SK-N-MC (cell line): ENCODE data around the gene SMIM29.
"Not testable (repeated sequence)": the region's sequence is repeated elsewhere in the genome, so short reads cannot be mapped to it uniquely, and the experiment has no call there.

ENCODE experiments used
- DNase-seq: peaks from one replicate; pipeline ENCODE4 v3.0.0-alpha.2; 2011; ENCODE audit warnings: low read depth, low spot score
- H3K27ac ChIP-seq: fragments of 200-600 bp; sonication (generic); 2 replicates; pipeline ENCODE4 v1.5.1; 2016; ENCODE audit warnings: mixed run types
- H3K36me3 ChIP-seq: fragments of 200-600 bp; sonication (generic); 2 replicates; pipeline ENCODE4 v1.6.1; 2017; ENCODE audit warnings: antibody characterized with exemption, low read length, mixed read lengths; ENCODE audit not compliant: insufficient read depth
- H3K4me3 ChIP-seq: fragments of 200-600 bp; sonication (generic); 2 replicates; pipeline ENCODE4 v1.5.1; 2016
- H3K9ac ChIP-seq: fragments of 200-600 bp; sonication (generic); 2 replicates; pipeline ENCODE4 v1.8.0; 2017; ENCODE audit warnings: mixed run types, mixed read lengths; ENCODE audit not compliant: insufficient read length
- H3K9me3 ChIP-seq: fragments of 200-600 bp; sonication (generic); 2 replicates; pipeline ENCODE4 v1.6.1; 2017; ENCODE audit warnings: low read depth, mild to moderate bottlenecking, antibody characterized with exemption, low read length, moderate library complexity, mixed read lengths
- EZH2 ChIP-seq: fragments of 200-600 bp; sonication (generic); IDR thresholded peaks from one replicate; pipeline ENCODE4 v1.6.1; 2017; ENCODE audit warnings: antibody characterized with exemption
- FOXP2 ChIP-seq: optimal IDR thresholded peaks from 2 replicates; pipeline ENCODE3; 2011; ENCODE audit warnings: mild to moderate bottlenecking, moderate library complexity; ENCODE audit not compliant: insufficient read depth; ENCODE audit errors: extremely low read length, control extremely low read depth
- POLR2AphosphoS5 ChIP-seq: IDR thresholded peaks from 2 replicates; pipeline ENCODE4 v1.6.1; 2012; ENCODE audit warnings: mild to moderate bottlenecking, low read depth, low read length, borderline replicate concordance

SMIM29 gene

GRCh38 chr6:34272013-34272926, 23.5 kb upstream of the SMIM29 start:
- H3K9ac ChIP-seq = no peak overlapping the region
- TF ChIP-seq EZH2 (no peak), POLR2AphosphoS5 (no peak), FOXP2 (no peak)

GRCh38 chr6:34269658-34270341, 21.0 kb upstream of the SMIM29 start:
- not testable (repeated sequence) for H3K9me3 ChIP-seq, H3K36me3 ChIP-seq, H3K4me3 ChIP-seq, H3K9ac ChIP-seq, H3K27ac ChIP-seq, DNase-seq

More at GRCh38 chr6:34272013-34272926, 23.5 kb upstream of the SMIM29 start:
- Histone ChIP-seq H3K36me3 (no peaks in the 10 kb centered on the region), H3K27ac (no peak overlapping the region), H3K9me3 (no peaks in the 10 kb centered on the region), H3K4me3 (no peak overlapping the region)
- no peak for DNase-seq

- H3K27ac ChIP-seq, DNase-seq, H3K4me3 ChIP-seq, H3K36me3 ChIP-seq, H3K9ac ChIP-seq, H3K9me3 ChIP-seq: not testable (repeated sequence)
Observed at GRCh38 chr6:34269132-34269531, 20.3 kb upstream of the SMIM29 start.

GRCh38 chr6:34267746-34268145, 18.9 kb upstream of the SMIM29 start:
- TF ChIP-seq EZH2 (no peak), POLR2AphosphoS5 (no peak), FOXP2 (no peak)
- H3K9ac ChIP-seq = no peak overlapping the region
- no peak for DNase-seq
- H3K27ac ChIP-seq = no peak overlapping the region
- no peak overlapping the region for H3K4me3 ChIP-seq
- no peaks in the 10 kb centered on the region for H3K36me3 ChIP-seq
- no peaks in the 10 kb centered on the region for H3K9me3 ChIP-seq

DNA sequence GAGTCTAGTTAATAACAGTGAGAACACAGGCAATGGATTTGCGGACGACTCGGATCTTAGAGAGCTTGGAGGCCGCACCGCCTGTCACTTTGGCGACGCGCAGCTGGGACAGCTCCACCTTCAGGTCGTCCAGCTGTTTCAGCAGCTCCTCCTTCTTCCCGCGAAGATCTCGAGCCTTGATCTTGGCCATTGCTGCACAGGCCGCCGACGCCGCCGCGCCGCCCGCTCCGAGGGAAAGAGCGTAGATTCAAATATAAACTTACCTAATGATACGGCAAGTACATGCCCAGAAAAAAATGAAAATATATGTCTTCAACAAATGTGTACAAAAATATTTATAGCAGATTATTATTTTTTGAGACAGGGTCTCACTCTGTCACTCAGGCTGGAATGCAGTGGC, 14.7 kb upstream of the SMIM29 start:
- not testable (repeated sequence) for H3K9me3 ChIP-seq, H3K9ac ChIP-seq, H3K4me3 ChIP-seq, DNase-seq, H3K27ac ChIP-seq, H3K36me3 ChIP-seq

- DNase-seq = no peak
- H3K36me3 ChIP-seq = no peaks in the 10 kb centered on the region
- H3K4me3 ChIP-seq = no peak overlapping the region
- H3K9ac ChIP-seq = no peak overlapping the region
- H3K27ac ChIP-seq = no peak overlapping the region
- H3K9me3 ChIP-seq = no peaks in the 10 kb centered on the region
- TF ChIP-seq FOXP2 = no peak
- TF ChIP-seq POLR2AphosphoS5 = no peak
- TF ChIP-seq EZH2 = no peak
Observed at GRCh38 chr6:34260576-34261267, 11.9 kb upstream of the SMIM29 start.

- Histone ChIP-seq H3K4me3 (no peak overlapping the region), H3K27ac (no peak overlapping the region), H3K36me3 (no peaks in the 10 kb centered on the region), H3K9ac (no peak overlapping the region), H3K9me3 (no peaks in the 10 kb centered on the region)
- DNase-seq = no peak
- no peak for TF ChIP-seq EZH2
- TF ChIP-seq FOXP2 = no peak
- TF ChIP-seq POLR2AphosphoS5 = no peak
Observed at GRCh38 chr6:34259529-34260069, 10.8 kb upstream of the SMIM29 start.

DNA sequence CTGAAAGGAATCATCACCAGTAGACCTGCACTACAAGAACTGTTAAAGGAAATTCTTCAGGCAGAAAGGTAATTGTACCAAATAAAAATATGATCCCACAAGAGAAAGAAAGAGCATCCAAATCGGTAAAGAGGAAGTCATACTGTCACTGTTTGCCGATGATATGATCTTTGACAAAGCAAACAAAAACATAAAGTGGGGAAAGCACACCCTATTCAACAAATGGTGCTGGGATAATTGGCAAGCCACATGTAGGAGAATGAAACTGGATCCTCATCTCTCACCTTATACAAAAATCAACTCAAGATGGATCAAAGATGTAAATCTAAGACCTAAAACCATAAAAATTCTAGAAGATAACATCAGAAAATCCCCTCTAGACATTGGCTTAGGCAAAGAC, 3.6 kb upstream of the SMIM29 start:
- H3K4me3 ChIP-seq, H3K36me3 ChIP-seq, DNase-seq, H3K27ac ChIP-seq, H3K9me3 ChIP-seq, H3K9ac ChIP-seq: not testable (repeated sequence)
